ENCODE data around the gene SLC25A22. TPM values are rescaled to one million over a fixed set of nuclear protein-coding genes. Genes with fewer than 3 reads are reported as not detected.

Gene SLC25A22
- total and polyA plus RNA-seq, 9 of the 15 experiments (the other 6 are each of a cell fraction or from before 2014, with no cell fraction given) = 0.41 to 55.4 (median 11.4) TPM

GRCh38 chr11:842370-843002 lies 44.4 kb upstream of the SLC25A22 start, which contains the start of the genes POLR2L and TSPAN4 (continued):
- TF ChIP-seq MAX (CRISPR knock-in tag; IDR thresholded peaks at IDR 0.05) = peak; percentile 84
- no peak for TF ChIP-seq PTTG1 (tag; IDR thresholded peaks at IDR 0.05; ENCODE audit: low read depth)
- TF ChIP-seq NR0B1 (IDR thresholded peaks at IDR 0.05; ENCODE audit: partially characterized antibody) = no peak
- TF ChIP-seq ZNF740 (CRISPR knock-in tag; IDR thresholded peaks at IDR 0.05) = peak; percentile 91
- peak in 1 of 2 experiments; percentile 93; a peak in 2 of 4 replicates for TF ChIP-seq ZNF740 (tag; IDR thresholded peaks at IDR 0.05)
- TF ChIP-seq KDM1A (IDR thresholded peaks at IDR 0.05) = no peak
- TF ChIP-seq BCLAF1 (IDR thresholded peaks at IDR 0.05; ENCODE audit: borderline replicate concordance in 1 of 2, control insufficient read depth in 1 of 2, low read depth in 2 of 2, low read length in 1 of 2) = peak in 1 of 2 experiments; percentile 68; a peak in 1 of 4 replicates
- no peak for TF ChIP-seq ZBTB49 (CRISPR knock-in tag; IDR thresholded peaks at IDR 0.05; ENCODE audit: borderline replicate concordance)
- no peak for TF ChIP-seq PHF20 (IDR thresholded peaks at IDR 0.05; ENCODE audit: partially characterized antibody)
- no peak for TF ChIP-seq RCOR1 (IDR thresholded peaks at IDR 0.05; ENCODE audit: borderline replicate concordance in 1 of 2, low read depth in 2 of 2, low read length in 2 of 2)
- TF ChIP-seq TARDBP (IDR thresholded peaks at IDR 0.05) = peak; percentile 89
- no peak for TF ChIP-seq SPI1 (IDR thresholded peaks at IDR 0.05; ENCODE audit: borderline replicate concordance, low read depth, low read length)
- TF ChIP-seq GTF2E2 (tag; IDR thresholded peaks at IDR 0.05) = 0 out of 2 replicates have a peak, but pooled peaks have one; percentile 52
- peak; percentile 83 for TF ChIP-seq CREM (IDR thresholded peaks at IDR 0.05; ENCODE audit: low read depth)
- TF ChIP-seq ZNF212 (CRISPR knock-in tag; IDR thresholded peaks at IDR 0.05) = no peak
- TF ChIP-seq PCBP2 (IDR thresholded peaks at IDR 0.05; ENCODE audit: low read depth, low read length, poor library complexity, severe bottlenecking) = no peak
- no peak for TF ChIP-seq SMC3 (conservative IDR thresholded peaks at IDR 0.05; ENCODE audit: insufficient read depth, low read depth, low read length)

Measured in K562 (cell line).